H9 (cell line): ENCODE data around the gene ACTN1. TPM values are rescaled to one million over a fixed set of nuclear protein-coding genes. Genes with fewer than 3 reads are reported as not detected.

Experiments used
- DNase-seq: peaks from one replicate; pipeline ENCODE4 v3.0.0-alpha.2; 2017
- H2AFZ ChIP-seq: one replicate; pipeline ENCODE4 v1.6.1; 2013; ENCODE audit warnings: mild to moderate bottlenecking, low read length, control low read depth, moderate library complexity
- H2AK5ac ChIP-seq: 2 replicates; pipeline ENCODE4 v1.6.1; 2013; ENCODE audit warnings: low read length, control low read depth, mixed read lengths; ENCODE audit not compliant: insufficient read length
- H2BK120ac ChIP-seq: one replicate; pipeline ENCODE4 v1.6.1; 2013; ENCODE audit warnings: low read depth, mild to moderate bottlenecking, low read length, control low read depth, inconsistent platforms; ENCODE audit not compliant: poor library complexity, severe bottlenecking
- H2BK12ac ChIP-seq: 2 replicates; pipeline ENCODE4 v1.6.1; 2013; ENCODE audit warnings: low read length, control low read depth, mixed read lengths, low read depth; ENCODE audit not compliant: insufficient read length
- H2BK15ac ChIP-seq: 2 replicates; pipeline ENCODE4 v1.6.1; 2013; ENCODE audit warnings: low read depth, low read length, control low read depth
- H2BK20ac ChIP-seq: one replicate; pipeline ENCODE4 v1.6.1; 2013; ENCODE audit warnings: low read depth, mild to moderate bottlenecking, low read length, control low read depth, inconsistent platforms; ENCODE audit not compliant: poor library complexity, severe bottlenecking
- H2BK5ac ChIP-seq: 2 replicates; pipeline ENCODE4 v1.6.1; 2013; ENCODE audit warnings: low read length, control low read depth, mixed read lengths; ENCODE audit not compliant: insufficient read length
- H3K14ac ChIP-seq: 2 replicates; pipeline ENCODE4 v1.6.1; 2013; ENCODE audit warnings: low read length, control low read depth; ENCODE audit not compliant: insufficient read depth
- H3K18ac ChIP-seq: 2 replicates; pipeline ENCODE4 v1.6.1; 2013; ENCODE audit warnings: low read depth, mild to moderate bottlenecking, mixed read lengths, low read length, control low read depth; ENCODE audit not compliant: insufficient read length
- H3K23ac ChIP-seq: 2 replicates; pipeline ENCODE4 v1.6.1; 2013; ENCODE audit warnings: low read length, control low read depth, mixed read lengths, low read depth; ENCODE audit not compliant: insufficient read length
- H3K23me2 ChIP-seq: 2 replicates; pipeline ENCODE4 v1.6.1; 2013; ENCODE audit warnings: low read depth, mild to moderate bottlenecking, mixed read lengths, low read length, control low read depth; ENCODE audit not compliant: insufficient read length, poor library complexity, severe bottlenecking
- H3K27ac ChIP-seq: 2 replicates; pipeline ENCODE4 v1.5.1; 2013; ENCODE audit warnings: low read length, control low read depth, mixed read lengths, low read depth; ENCODE audit not compliant: insufficient read length
- H3K27me3 ChIP-seq: 2 replicates; pipeline ENCODE4 v1.6.1; 2013; ENCODE audit warnings: low read length, control low read depth, inconsistent platforms; ENCODE audit not compliant: insufficient read depth
- H3K4ac ChIP-seq: 2 replicates; pipeline ENCODE4 v1.6.1; 2013; ENCODE audit warnings: low read depth, mild to moderate bottlenecking, control low read depth, inconsistent platforms, low read length, moderate library complexity
- H3K4me1 ChIP-seq: 2 replicates; pipeline ENCODE4 v1.6.1; 2013; ENCODE audit warnings: low read length, control low read depth, inconsistent platforms; ENCODE audit not compliant: insufficient read depth
- H3K4me2 ChIP-seq: 2 replicates; pipeline ENCODE4 v1.6.1; 2013; ENCODE audit warnings: low read length, control low read depth, mixed read lengths; ENCODE audit not compliant: insufficient read length, insufficient read depth
- H3K56ac ChIP-seq: 2 replicates; pipeline ENCODE4 v1.6.1; 2013; ENCODE audit warnings: low read depth, mild to moderate bottlenecking, mixed read lengths, low read length, control low read depth; ENCODE audit not compliant: insufficient read length
- H3K79me1 ChIP-seq: 2 replicates; pipeline ENCODE4 v1.6.1; 2013; ENCODE audit warnings: low read depth, mild to moderate bottlenecking, moderate library complexity, low read length, control low read depth, inconsistent platforms; ENCODE audit not compliant: insufficient read depth, poor library complexity, severe bottlenecking
- H3K79me2 ChIP-seq: 2 replicates; pipeline ENCODE4 v1.6.1; 2013; ENCODE audit warnings: low read length, control low read depth, inconsistent platforms; ENCODE audit not compliant: insufficient read depth
- H3K9ac ChIP-seq: 2 replicates; pipeline ENCODE4 v1.6.1; 2013; ENCODE audit warnings: low read length, control low read depth, mixed read lengths; ENCODE audit not compliant: insufficient read length; ENCODE audit errors: extremely low read depth
- H3K9me3 ChIP-seq: one replicate; pipeline ENCODE4 v1.6.1; 2013; ENCODE audit warnings: low read depth, low read length, inconsistent platforms; ENCODE audit not compliant: control insufficient read depth
- H3T11ph ChIP-seq: one replicate; pipeline ENCODE4 v1.6.1; 2013; ENCODE audit warnings: mild to moderate bottlenecking, low read length, control low read depth, inconsistent platforms
- H4K20me1 ChIP-seq: one replicate; pipeline ENCODE4 v1.6.1; 2013; ENCODE audit not compliant: control insufficient read depth, insufficient read length, insufficient read depth
- H4K5ac ChIP-seq: 2 replicates; pipeline ENCODE4 v1.6.1; 2013; ENCODE audit warnings: low read depth, mild to moderate bottlenecking, mixed read lengths, low read length, control low read depth; ENCODE audit not compliant: insufficient read length
- H4K8ac ChIP-seq: replicated peaks from 2 replicates; pipeline ENCODE4 v1.6.1; 2013; ENCODE audit warnings: low read length, control low read depth, mixed read lengths, low read depth; ENCODE audit not compliant: insufficient read length
- H4K91ac ChIP-seq: 2 replicates; pipeline ENCODE4 v1.6.1; 2013; ENCODE audit warnings: low read depth, mild to moderate bottlenecking, moderate library complexity, mixed read lengths, low read length, control low read depth; ENCODE audit not compliant: insufficient read length
- H3K27ac Mint-ChIP-seq, 3 experiments: 2 replicates in 2 of 3; 3 replicates in 1 of 3; pipeline ENCODE4 v1.8.0; 2020 to 2021; ENCODE audit warnings: mixed read lengths in 3 of 3, mild to moderate bottlenecking in 1 of 3, moderate library complexity in 1 of 3
- H3K27me3 Mint-ChIP-seq: 2 replicates; pipeline ENCODE4 v1.8.0; 2021; ENCODE audit warnings: low read depth, mild to moderate bottlenecking, moderate library complexity, mixed read lengths
- H3K36me3 Mint-ChIP-seq, 3 experiments: 2 replicates in 2 of 3; 3 replicates in 1 of 3; pipeline ENCODE4 v1.8.0; 2020 to 2021; ENCODE audit warnings: low read depth in 3 of 3, mixed read lengths in 3 of 3; ENCODE audit not compliant: insufficient read depth in 1 of 3
- H3K4me1 Mint-ChIP-seq, 2 experiments: 2 replicates each; pipeline ENCODE4 v1.8.0; 2020; ENCODE audit warnings: mixed read lengths in 2 of 2
- H3K4me3 Mint-ChIP-seq, 2 experiments: 2 replicates in 1 of 2; 3 replicates in 1 of 2; pipeline ENCODE4 v1.8.0; 2020 to 2021; ENCODE audit warnings: mild to moderate bottlenecking in 2 of 2, mixed read lengths in 2 of 2, moderate library complexity in 1 of 2
- H3K9me3 Mint-ChIP-seq, 2 experiments: 2 replicates in 1 of 2; 3 replicates in 1 of 2; pipeline ENCODE4 v1.8.0; 2020; ENCODE audit warnings: mild to moderate bottlenecking in 2 of 2, mixed read lengths in 2 of 2, moderate library complexity in 1 of 2
- WGBS: extraction: QIAGEN DNeasy Blood & Tissue Kit; methylation state at CpG from one replicate; pipeline ENCODE4 v1.1.7; 2013; ENCODE audit warnings: missing lambda C conversion rate, low lambda C conversion rate, mixed read lengths; ENCODE audit not compliant: insufficient read length; ENCODE audit errors: extremely low coverage; 5-methylcytosine and 5-hydroxymethylcytosine counted together
- total RNA-seq: library from RNA; stranded (reverse); gene quantifications from 2 replicates; pipeline ENCODE4 v1.2.1, GENCODE V29; 2021
- TF ChIP-seq, protein P1 (sequence below): fragments of 200-600 bp; sonication (generic); conservative IDR thresholded peaks from 3 replicates; pipeline ENCODE4 v1.8.0; 2021; ENCODE audit warnings: antibody characterized with exemption, mild to moderate bottlenecking

ACTN1 gene
- total RNA-seq, 1 experiment from 2014 or later = 219 TPM

GRCh38 chr14:68946489-68946822 lies 32.6 kb downstream of the ACTN1 start:
- H3K4me1 ChIP-seq = peaks cover 17% of the 10 kb centered on the region; the same call in 1 of the 2 replicates
- no peak overlapping the region for H3K27ac ChIP-seq
- TF ChIP-seq, protein P1, sequence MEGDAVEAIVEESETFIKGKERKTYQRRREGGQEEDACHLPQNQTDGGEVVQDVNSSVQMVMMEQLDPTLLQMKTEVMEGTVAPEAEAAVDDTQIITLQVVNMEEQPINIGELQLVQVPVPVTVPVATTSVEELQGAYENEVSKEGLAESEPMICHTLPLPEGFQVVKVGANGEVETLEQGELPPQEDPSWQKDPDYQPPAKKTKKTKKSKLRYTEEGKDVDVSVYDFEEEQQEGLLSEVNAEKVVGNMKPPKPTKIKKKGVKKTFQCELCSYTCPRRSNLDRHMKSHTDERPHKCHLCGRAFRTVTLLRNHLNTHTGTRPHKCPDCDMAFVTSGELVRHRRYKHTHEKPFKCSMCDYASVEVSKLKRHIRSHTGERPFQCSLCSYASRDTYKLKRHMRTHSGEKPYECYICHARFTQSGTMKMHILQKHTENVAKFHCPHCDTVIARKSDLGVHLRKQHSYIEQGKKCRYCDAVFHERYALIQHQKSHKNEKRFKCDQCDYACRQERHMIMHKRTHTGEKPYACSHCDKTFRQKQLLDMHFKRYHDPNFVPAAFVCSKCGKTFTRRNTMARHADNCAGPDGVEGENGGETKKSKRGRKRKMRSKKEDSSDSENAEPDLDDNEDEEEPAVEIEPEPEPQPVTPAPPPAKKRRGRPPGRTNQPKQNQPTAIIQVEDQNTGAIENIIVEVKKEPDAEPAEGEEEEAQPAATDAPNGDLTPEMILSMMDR = no peak
- H3K18ac ChIP-seq = no peak overlapping the region
- no peaks in the 10 kb centered on the region for H3K9me3 ChIP-seq
- DNase-seq = no peak
- no peak overlapping the region for H3K9ac ChIP-seq
- H3K4ac ChIP-seq = no peak overlapping the region
- no CpG with 5 or more reads among the region's 4 CpGs for WGBS
- Mint-ChIP-seq H3K27me3 (no peaks in the 10 kb centered on the region; the same call in 1 of the 2 replicates), H3K4me3 (no peak overlapping the region), H3K9me3 (no peaks in the 10 kb centered on the region), H3K36me3 (peaks cover 2 to 23% (median 18%) of the 10 kb centered on the region in 3 experiments; a peak in 5 of 7 replicates), H3K27ac (peak overlapping the region; percentile 19 to 44 (median 41); a peak in 3 of 7 replicates), H3K4me1 (peaks cover 78 to 81% of the 10 kb centered on the region in 2 experiments)
- H3K27me3 ChIP-seq = no peaks in the 10 kb centered on the region
- H4K20me1 ChIP-seq = peaks cover 2% of the 10 kb centered on the region
- H3K23ac ChIP-seq = no peak overlapping the region
- no peak overlapping the region for H2BK15ac ChIP-seq
- peaks cover 6% of the 10 kb centered on the region for H3K79me1 ChIP-seq
- no peak overlapping the region for H3K4me2 ChIP-seq
- no peak overlapping the region for H2BK20ac ChIP-seq
- no peak overlapping the region for H2AFZ ChIP-seq
- no peaks in the 10 kb centered on the region for H3K23me2 ChIP-seq
- H3K56ac ChIP-seq = no peak overlapping the region
- H3T11ph ChIP-seq = no peak overlapping the region
- no peak overlapping the region for H4K5ac ChIP-seq
- H2BK5ac ChIP-seq = no peak overlapping the region
- H3K79me2 ChIP-seq = peaks cover 37% of the 10 kb centered on the region; the same call in 1 of the 2 replicates
- H4K91ac ChIP-seq = no peak overlapping the region
- no peak overlapping the region for H2AK5ac ChIP-seq
- no peak overlapping the region for H2BK120ac ChIP-seq
- H4K8ac ChIP-seq = no peak overlapping the region
- no peak overlapping the region; the same call in 1 of the 2 replicates for H3K14ac ChIP-seq
- no peak overlapping the region for H2BK12ac ChIP-seq
